ENCODE measurements around the gene SH3BP5.
A peak's percentile ranks its signal among the peaks of the same experiment; 100 is the strongest.
"Not testable (repeated sequence)": the region's sequence is repeated elsewhere in the genome, so short reads cannot be mapped to it uniquely, and the experiment has no call there.

Gene SH3BP5

GRCh38 chr3:15332405-15333098 is at the start of gene SH3BP5:
SH3BP5 (minus strand) TSS chr3:15332586; CDS start chr3:15332408, 178 bp downstream.
- Mint-ChIP-seq H3K9me3 (no peaks in the 10 kb centered on the region), H3K4me3 (peak within 1 kb of the TSS; percentile 84), H3K36me3 (ENCODE audit: low read depth) (peaks cover under 1% of the 10 kb centered on the region), H3K27me3 (peaks cover 3% of the 10 kb centered on the region), H3K4me1 (peaks cover 44% of the 10 kb centered on the region), H3K27ac (peak within 1 kb of the TSS; percentile 82)
- ATAC-seq, result peak; percentile 89
- DNase-seq, result peak; percentile 77

DNA sequence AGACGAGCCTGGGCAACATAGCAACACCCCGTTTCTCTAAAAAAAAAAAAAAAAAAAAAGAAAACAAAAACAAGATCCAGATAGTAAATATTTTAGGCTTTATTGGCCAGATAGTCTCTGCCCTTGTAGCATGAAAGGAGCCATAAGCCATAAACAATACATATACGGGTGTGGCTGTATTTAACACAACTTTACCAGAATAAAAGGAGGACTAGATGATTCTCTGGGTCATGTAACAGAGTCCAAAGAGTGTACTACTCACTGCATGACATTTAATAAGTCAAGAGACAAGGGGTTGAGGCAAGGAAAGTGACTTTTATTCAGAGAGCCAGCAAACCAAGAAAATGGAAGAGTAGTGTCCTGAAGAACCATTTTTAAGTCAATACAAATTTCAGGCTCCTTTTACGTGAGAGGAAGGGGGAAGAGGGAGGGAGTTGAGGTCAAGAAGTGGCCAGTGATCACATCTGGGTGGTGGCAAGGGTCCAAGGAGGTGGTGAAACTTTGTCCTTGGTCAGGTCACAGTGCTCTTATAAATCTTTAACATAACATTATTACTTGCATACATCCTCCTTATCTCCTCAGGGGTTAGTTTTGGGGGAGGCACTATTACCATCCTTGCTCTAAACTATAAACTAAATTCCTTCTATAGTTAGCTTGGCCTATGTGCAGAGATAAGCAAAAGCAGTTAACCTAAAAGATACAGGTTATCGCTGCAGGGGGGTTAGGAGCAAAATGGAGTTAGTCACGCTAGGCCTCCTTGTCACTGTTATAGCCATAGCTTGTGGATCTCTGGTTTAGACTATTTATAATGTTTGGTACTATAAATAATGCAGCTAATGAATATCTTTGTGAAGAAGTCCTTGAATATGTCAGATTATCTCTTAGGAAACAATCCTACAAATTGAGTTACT is 48.8 kb upstream of the SH3BP5 start:
- DNase-seq (no peak), ATAC-seq (no peak)
- Mint-ChIP-seq H3K4me1 (peaks cover 19% of the 10 kb centered on the region), H3K9me3 (no peaks in the 10 kb centered on the region), H3K27me3 (no peaks in the 10 kb centered on the region), H3K4me3 (no peak overlapping the region), H3K27ac (no peak overlapping the region), H3K36me3 (ENCODE audit: low read depth) (no peaks in the 10 kb centered on the region)

GRCh38 chr3:15377961-15378791 is 45.8 kb upstream of the SH3BP5 start:
- no peak overlapping the region for H3K4me3 Mint-ChIP-seq
- DNase-seq (peak; percentile 93), ATAC-seq (peak; percentile 97)
- H3K27ac Mint-ChIP-seq, result peak overlapping the region; percentile 82
- no peaks in the 10 kb centered on the region for H3K27me3 Mint-ChIP-seq
- H3K9me3 Mint-ChIP-seq, result no peaks in the 10 kb centered on the region
- H3K36me3 Mint-ChIP-seq (ENCODE audit: low read depth), result no peaks in the 10 kb centered on the region
- H3K4me1 Mint-ChIP-seq, result peaks cover 18% of the 10 kb centered on the region

DNA sequence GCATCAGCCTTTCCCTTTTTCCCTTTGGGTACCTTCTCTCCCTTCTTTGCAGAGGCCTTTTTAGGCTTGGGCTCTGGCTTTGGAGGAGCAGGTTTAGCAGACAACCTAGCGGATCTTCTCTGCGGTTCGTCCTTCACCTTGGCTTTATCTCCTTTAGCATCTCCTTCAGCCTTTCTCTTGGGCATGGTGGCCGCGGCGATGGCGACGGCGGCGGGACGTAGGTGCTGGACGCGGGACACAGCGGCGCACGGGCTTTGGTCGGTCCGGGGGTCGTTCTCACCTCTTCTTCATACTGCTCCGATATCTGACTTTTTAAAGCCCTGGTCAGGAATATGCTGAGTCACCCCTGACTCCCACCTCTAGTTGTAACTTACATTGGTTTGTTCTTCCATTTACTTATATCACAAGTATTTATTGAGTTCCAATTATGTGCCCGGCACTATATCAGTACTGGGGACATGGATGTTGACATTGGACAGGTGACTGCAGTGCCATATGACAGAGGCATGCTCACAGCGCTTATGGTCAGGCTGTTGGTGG is 43.1 kb upstream of the SH3BP5 start:
- Mint-ChIP-seq H3K4me1 (peaks cover 15% of the 10 kb centered on the region), H3K27me3 (no peaks in the 10 kb centered on the region), H3K4me3 (no peak overlapping the region), H3K9me3 (no peaks in the 10 kb centered on the region), H3K36me3 (ENCODE audit: low read depth) (no peaks in the 10 kb centered on the region), H3K27ac (no peak overlapping the region)
- DNase-seq, result no peak
- ATAC-seq, result no peak

DNA sequence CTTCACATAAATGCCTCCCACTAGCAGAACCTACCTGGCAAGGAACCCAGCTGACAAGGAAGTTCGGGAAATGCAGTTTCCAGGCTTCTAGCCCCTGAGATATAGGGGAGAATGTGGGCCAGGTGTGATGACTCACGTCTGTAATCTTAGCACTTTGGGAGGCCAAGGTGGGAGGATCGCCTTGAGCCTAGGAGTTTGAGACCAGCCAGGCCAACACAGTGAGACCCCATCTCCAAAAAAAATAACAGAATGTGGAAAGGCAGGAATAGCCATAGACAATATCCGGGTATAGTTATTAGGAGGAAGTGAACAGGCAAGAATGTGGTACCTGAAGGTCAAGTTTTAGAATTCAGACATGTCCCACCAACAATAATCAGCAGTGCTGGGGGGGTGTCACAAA is 40.5 kb upstream of the SH3BP5 start:
- DNase-seq (no peak), ATAC-seq (no peak)
- Mint-ChIP-seq H3K27me3 (no peaks in the 10 kb centered on the region), H3K4me1 (peaks cover 14% of the 10 kb centered on the region), H3K4me3 (no peak overlapping the region), H3K36me3 (ENCODE audit: low read depth) (no peaks in the 10 kb centered on the region), H3K9me3 (no peaks in the 10 kb centered on the region), H3K27ac (no peak overlapping the region)

DNA sequence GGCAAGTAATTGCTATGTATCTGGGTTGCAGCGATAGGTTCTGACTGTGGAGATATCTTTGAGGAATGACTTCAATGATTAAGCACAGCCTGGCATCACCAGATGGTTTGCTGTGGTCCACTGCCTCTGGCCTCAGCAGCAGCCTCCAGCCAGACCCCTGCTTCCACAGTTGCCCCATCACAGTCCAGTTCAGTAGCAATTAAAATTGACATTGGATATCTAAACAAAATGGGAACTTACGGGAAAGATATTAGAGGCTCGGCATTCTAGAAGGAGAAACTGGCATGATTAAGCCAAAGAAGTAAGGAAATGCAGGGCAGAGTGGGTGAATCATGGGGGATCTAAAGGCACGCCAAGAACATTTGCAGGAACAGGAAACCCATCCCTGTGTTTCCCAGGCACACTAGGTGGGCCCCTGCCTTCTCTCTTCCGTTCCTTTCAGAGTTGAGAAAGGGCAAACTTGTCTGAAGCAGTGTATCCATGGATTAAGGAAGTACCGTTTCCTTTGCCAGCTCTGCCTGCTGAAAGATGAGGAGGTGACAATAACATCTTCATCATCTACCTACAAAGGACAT is 36.3 kb upstream of the SH3BP5 start:
- peaks cover 1% of the 10 kb centered on the region for H3K27me3 Mint-ChIP-seq
- ATAC-seq (no peak), DNase-seq (no peak)
- no peak overlapping the region for H3K27ac Mint-ChIP-seq
- peaks cover 15% of the 10 kb centered on the region for H3K4me1 Mint-ChIP-seq
- no peaks in the 10 kb centered on the region for H3K36me3 Mint-ChIP-seq (ENCODE audit: low read depth)
- no peaks in the 10 kb centered on the region for H3K9me3 Mint-ChIP-seq
- H3K4me3 Mint-ChIP-seq, result no peak overlapping the region

GRCh38 chr3:15367059-15367458 is 34.7 kb upstream of the SH3BP5 start:
- no peaks in the 10 kb centered on the region for H3K36me3 Mint-ChIP-seq (ENCODE audit: low read depth)
- ATAC-seq (no peak), DNase-seq (no peak)
- peaks cover 24% of the 10 kb centered on the region for H3K4me1 Mint-ChIP-seq
- H3K27ac Mint-ChIP-seq, result no peak overlapping the region
- H3K9me3 Mint-ChIP-seq, result no peaks in the 10 kb centered on the region
- peaks cover 4% of the 10 kb centered on the region for H3K27me3 Mint-ChIP-seq
- H3K4me3 Mint-ChIP-seq, result no peak overlapping the region

GRCh38 chr3:15364078-15364477 is 31.7 kb upstream of the SH3BP5 start:
- H3K9me3 Mint-ChIP-seq; H3K4me3 Mint-ChIP-seq; H3K27me3 Mint-ChIP-seq; ATAC-seq; H3K27ac Mint-ChIP-seq; DNase-seq; H3K36me3 Mint-ChIP-seq (ENCODE audit: low read depth): not testable (repeated sequence)
- H3K4me1 Mint-ChIP-seq, result peaks cover 46% of the 10 kb centered on the region

DNA sequence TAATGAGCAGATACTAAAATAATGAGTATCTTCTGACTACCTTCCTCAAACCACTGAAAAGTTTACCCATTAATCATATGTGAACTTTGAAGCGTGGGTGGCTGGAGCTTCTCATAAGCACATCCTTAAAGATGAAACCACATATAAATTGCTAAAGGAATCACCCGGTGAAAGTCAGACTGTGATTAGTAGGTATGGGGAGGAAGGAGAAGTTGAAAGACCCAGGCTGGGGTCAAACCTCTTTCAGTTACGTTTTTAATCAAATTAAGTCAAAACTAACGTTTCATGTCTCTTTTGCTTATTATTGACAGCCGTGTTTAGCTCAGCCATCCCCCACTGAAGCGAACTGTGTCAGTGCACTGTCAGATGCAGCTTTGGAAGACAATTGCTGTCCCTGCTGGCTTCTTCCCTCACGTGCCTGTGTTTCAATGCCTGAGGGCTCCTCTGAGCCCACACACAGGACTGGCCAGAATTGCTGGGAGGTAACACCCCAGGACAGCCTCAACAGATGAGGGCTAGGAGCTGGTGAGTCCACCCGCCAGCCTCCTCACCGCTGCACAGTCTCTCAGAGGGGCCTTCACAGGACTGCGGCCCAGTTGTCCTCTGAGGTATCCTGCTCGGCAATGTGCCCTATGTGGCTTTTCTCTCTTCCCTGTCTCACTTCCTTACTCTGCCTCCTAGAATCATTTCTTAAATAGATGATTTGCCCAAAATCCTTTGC is 29.3 kb upstream of the SH3BP5 start:
- ATAC-seq (peak; percentile 91), DNase-seq (peak; percentile 54)
- Mint-ChIP-seq H3K9me3 (no peaks in the 10 kb centered on the region), H3K36me3 (ENCODE audit: low read depth) (no peaks in the 10 kb centered on the region), H3K4me1 (peaks cover 43% of the 10 kb centered on the region), H3K27me3 (peaks cover 3% of the 10 kb centered on the region), H3K27ac (peak overlapping the region; percentile 81), H3K4me3 (peak overlapping the region; percentile 13)

DNA sequence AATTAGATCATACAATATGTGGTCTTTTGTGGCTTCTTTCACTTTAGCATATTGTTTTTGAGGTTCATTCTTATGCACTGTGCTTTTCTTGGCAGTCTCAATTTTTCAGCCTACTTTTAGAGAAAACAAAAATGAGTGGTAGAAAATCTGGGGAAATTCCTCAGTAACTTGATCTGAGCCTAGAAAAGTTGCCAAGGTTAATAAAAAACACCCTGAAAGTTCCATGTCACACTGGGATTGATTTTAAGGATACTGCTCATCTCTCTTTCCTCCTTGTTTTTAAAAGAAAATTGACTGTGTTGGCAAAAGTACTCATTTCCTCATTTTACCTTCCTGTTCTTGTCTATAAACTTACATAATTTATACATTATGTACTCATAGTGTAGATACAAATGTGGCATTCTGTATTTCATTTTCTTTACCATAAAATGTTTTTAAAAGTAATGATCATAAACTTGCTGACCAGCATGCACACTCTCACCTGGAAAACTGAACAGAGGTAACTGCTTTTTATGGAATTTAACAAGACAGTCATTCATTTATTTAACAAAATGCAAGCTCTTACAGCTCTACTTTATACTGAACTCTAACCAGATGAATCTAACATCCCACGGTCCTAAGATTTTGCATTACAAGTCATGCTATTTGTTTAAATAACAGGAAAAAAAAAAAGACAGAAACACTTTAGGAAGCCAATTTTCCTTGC is 28.6 kb upstream of the SH3BP5 start:
- no peak for ATAC-seq
- peaks cover 49% of the 10 kb centered on the region for H3K4me1 Mint-ChIP-seq

DNA sequence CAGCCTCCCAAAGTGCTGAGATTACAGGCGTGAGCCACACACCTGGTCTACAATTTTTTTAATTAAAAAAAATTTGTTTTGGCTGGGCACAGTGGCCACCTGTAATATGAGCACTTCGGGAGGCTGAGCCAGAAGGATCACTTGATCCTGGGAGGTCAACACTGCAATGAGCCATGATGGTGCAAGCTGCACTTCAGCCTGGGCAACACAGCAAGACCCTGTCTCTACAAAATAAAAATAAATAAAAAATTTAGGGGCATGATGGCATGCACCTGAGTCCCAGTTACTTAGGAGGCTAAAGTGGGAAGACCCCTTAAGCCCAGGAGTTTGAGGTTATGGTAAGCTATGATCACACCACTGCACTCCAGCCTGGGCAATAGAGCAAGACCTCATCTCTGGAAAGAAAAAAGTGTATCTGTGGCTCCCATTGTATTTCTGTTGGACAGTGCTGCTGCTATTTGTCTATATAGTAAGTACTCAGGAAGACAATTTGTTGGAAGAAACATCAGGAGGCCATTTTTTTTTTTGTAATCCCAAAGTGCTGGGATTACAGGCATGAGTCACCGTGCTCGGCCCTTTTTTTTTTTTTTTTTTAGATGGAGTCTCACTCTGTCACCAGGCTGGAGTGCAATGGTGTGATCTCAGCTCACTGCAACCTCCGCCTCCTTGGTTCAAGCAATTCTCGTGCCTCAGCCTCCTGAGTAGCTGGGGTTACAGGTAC is 27.5 kb upstream of the SH3BP5 start:
- no peaks in the 10 kb centered on the region for H3K36me3 Mint-ChIP-seq (ENCODE audit: low read depth)
- H3K27ac Mint-ChIP-seq, result no peak overlapping the region
- ATAC-seq, result no peak
- H3K4me3 Mint-ChIP-seq, result no peak overlapping the region
- H3K9me3 Mint-ChIP-seq, result no peaks in the 10 kb centered on the region
- peaks cover 3% of the 10 kb centered on the region for H3K27me3 Mint-ChIP-seq
- H3K4me1 Mint-ChIP-seq, result peaks cover 53% of the 10 kb centered on the region
- DNase-seq, result no peak

More for the DNA sequence above, 28.6 kb upstream of the SH3BP5 start:
- Mint-ChIP-seq H3K36me3 (ENCODE audit: low read depth) (no peaks in the 10 kb centered on the region), H3K27me3 (peaks cover 3% of the 10 kb centered on the region), H3K9me3 (no peaks in the 10 kb centered on the region), H3K4me3 (peak overlapping the region; percentile 13), H3K27ac (peak overlapping the region; percentile 81)
- no peak for DNase-seq

DNA sequence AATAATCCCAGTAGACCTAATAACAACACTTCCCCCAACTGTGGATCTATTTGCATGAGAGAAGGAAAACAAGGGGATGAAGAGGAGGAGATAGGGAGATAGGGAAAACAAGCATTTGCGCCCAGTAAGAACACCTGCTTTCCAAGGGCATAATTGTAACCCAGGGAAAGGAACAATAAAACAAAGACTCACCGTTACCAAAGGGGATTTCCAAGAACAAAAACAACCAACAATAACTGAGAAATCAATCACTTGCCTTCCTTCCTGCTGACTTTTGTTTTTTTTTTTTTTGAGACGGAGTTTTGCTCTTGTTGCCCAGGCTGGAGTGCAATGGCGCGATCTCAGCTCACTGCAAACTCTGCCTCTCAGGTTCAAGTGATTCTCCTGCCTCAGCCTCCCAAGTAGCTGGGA is 24.3 kb upstream of the SH3BP5 start:
- not testable (repeated sequence) for H3K4me3 Mint-ChIP-seq; H3K9me3 Mint-ChIP-seq; H3K27me3 Mint-ChIP-seq; ATAC-seq; H3K36me3 Mint-ChIP-seq (ENCODE audit: low read depth); DNase-seq
- peaks cover 40% of the 10 kb centered on the region for H3K4me1 Mint-ChIP-seq
- peak overlapping the region; percentile 52 for H3K27ac Mint-ChIP-seq
